ACHN (cell line): ENCODE measurements around the gene CR1.
A peak's percentile ranks its signal among the peaks of the same experiment; 100 is the strongest.
"Not testable (repeated sequence)": the region's sequence is repeated elsewhere in the genome, so short reads cannot be mapped to it uniquely, and the experiment has no call there.

Source experiments
- DNase-seq: peaks from one replicate; pipeline ENCODE4 v3.0.0-alpha.2; 2015
- in situ Hi-C: cut with HindIII; loops from 2 replicates; pipeline ENCODE4 v1.10.0; 2017; ENCODE audit warnings: low sequenced_read_pairs, low pct_ligation_motif_present, low pct_unique_long_range_greater_than_20kb

Gene CR1

GRCh38 chr1:207495801-207496792 is at the start of gene CR1:
TSS of gene CR1 (plus strand) at chr1:207496157. CDS start at chr1:207496268, 111 bp downstream.
- in situ Hi-C loops: no loop called here
- no peak for DNase-seq

DNA sequence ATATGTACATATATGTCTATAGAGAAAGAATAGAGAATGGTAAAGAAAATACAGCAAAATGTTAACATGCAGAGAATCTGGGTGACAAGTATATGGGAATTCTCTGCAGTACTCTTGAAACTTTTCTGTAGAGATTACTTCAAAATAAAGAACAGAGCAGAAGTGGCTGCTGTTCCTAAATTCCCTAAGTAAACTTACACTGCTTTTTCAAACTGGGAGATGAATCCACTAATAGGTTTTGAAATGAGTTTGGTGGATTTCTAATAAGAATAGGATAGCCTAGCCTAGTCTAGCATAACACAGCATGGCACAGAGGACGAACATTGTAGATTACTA is 42.3 kb upstream of the CR1 start:
- in situ Hi-C loops: no loop called here
- no peak for DNase-seq

DNA sequence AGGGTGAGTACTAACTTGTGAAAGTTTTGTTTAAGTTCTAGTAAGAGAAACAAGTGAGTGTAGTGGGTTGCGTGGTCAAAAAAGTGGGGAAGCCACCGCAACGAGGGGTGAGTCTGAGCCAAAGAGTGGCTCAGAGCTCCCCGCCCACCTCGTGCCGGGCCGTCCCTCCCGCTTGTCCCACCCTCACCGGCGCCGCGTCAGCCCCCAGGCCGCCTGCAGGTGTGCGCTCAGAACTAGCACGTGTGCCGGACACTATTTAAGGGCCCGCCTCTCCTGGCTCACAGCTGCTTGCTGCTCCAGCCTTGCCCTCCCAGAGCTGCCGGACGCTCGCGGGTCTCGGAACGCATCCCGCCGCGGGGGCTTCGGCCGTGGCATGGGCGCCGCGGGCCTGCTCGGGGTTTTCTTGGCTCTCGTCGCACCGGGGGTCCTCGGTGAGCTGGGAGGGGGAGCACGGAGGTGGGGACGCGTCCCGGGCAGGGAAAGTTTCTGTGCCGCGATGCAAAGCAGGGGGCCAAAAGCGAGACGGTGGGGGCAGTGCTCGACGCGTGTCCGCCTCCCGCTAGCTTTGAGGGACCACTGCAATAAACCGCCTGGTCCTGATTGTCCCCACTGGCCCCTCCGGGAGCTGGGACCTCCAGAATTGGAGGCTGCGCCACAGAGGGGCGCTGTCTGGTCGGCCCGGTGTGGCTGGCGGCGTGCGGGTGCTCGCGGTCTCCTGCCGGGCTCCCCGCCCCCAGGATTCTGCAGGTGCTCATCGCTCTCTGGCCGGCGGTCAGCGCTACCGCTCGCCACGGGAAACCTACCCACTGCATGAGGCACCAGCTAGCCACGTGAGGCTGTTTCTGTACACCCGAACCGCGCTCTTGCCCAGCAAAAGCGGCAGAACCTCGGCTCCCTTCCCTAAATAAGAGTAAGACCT is 41.7 kb upstream of the CR1 start, which contains the start of gene CR2:
CR2 (plus strand) TSS at position 283 of the 919 bp plus-strand sequence; CDS start at position 374, 91 bp downstream.
- in situ Hi-C loops: no loop called here
- peak; percentile 23 for DNase-seq

DNA sequence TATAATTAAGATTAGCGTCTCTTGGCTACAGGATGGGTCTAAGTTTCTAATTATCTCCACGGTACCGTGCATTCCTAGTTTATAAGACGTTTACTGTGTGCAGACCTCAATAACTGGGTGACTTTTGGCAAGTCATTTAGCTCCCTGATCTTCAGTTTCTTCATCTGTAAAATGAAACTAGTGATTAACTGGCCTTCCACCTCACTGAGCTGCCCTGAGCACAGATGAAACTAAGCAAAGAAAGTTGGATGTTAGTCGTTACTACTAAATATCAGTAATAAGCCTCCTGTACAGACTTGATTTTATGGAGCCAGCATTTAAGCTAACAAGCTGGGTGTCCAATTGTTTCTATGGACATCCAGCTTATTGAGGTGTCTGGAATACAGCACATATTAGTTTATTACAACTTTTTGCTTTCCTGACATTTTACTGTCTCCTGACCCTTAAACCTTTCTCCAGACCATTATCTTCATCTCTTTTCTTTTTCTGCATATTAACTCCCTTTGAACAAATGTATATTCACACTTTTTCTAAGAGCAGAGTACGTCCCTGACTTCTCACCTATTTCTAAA is 40.7 kb upstream of the CR1 start:
- in situ Hi-C loops: no loop called here
- DNase-seq: no peak

DNA sequence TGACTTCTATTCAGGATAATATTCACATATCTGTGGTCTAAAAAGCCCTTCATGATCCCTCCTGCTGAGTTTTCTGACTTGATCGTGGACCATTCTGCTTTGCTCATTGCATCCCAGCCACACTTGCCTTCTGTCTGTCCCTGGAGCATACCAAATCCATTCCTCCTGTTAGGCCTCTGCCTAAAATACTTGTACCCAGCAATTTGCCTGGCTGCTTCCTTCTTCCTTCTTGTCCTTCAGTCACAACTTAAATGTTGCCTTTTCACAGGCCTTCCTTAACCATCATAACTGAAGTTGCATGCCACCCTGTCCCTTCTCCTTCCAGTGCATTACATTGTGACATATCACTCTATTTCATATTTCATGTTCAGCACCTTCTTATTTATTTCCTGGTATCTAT is 37.5 kb upstream of the CR1 start:
- DNase-seq: no peak
- in situ Hi-C loops: no loop called here

GRCh38 chr1:207459008-207459407 is 36.9 kb upstream of the CR1 start:
- in situ Hi-C loops: no loop called here
- no peak for DNase-seq

DNA sequence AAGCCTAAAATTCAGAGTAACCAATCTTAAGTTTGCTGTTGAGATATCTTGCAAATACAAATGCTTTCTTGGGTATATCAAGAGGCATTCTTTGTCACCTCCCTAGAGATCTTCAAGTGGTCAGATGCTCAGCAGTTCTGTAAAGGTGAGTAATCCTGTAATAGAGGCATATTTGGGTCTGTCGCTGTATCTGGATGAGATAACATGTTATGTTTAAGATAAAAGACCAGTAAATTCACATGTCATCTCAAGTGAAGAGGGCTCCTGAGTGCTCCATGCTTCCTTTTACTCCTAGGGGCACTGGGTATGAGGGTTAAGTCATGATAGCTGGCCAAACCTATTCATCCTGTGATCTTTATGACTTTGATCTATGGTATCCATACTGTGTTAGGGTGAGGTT is 34.3 kb upstream of the CR1 start:
- in situ Hi-C loops: no loop called here
- DNase-seq: no peak

GRCh38 chr1:207462535-207462934 is 33.4 kb upstream of the CR1 start:
- no peak for DNase-seq
- in situ Hi-C loops: no loop called here

GRCh38 chr1:207463021-207463420 is 32.9 kb upstream of the CR1 start:
- in situ Hi-C loops: no loop called here
- DNase-seq: no peak

- no peak for DNase-seq
- in situ Hi-C loops: no loop called here
These were observed 32.4 kb upstream of the CR1 start for GRCh38 chr1:207463571-207463970.

DNA sequence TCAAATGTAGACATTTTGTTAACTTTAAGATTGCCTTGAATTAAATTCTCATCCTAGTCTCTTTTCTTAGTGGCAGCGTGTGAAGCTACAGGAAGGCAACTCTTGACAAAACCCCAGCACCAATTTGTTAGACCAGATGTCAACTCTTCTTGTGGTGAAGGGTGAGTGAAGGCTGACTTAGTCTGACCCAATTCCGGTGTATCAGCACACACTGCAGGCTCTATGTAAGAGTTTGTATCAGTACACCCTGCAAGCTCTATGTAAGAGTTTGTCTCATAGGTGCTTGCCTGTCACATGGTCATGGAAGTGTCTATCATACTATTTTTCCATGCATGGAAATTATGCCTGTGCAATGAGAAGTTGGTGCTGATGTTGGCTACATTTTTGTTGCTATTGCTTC is 25.0 kb upstream of the CR1 start:
- no peak for DNase-seq
- in situ Hi-C loops: no loop called here

DNA sequence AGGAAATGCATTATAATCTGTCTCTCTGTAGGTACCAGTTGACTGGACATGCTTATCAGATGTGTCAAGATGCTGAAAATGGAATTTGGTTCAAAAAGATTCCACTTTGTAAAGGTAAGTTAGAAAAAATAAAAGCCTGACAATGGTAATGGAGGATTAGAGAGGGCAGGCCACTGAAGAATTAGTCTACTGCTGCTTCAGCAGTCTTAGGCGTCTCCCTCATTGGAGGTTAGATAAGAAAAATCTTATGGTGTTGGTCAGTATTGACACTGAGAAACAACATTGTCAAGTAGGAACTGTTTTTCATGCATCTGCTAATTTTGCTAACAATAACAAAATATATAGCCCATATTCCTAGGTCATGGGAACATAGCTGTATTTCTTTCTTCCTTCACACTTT is 21.7 kb upstream of the CR1 start:
- no peak for DNase-seq
- in situ Hi-C loops: no loop called here

GRCh38 chr1:207486198-207486597 is 9.8 kb upstream of the CR1 start:
- DNase-seq: no peak
- in situ Hi-C loops: no loop called here

- in situ Hi-C loops: no loop called here
- DNase-seq: no peak
These were observed 8.3 kb upstream of the CR1 start for GRCh38 chr1:207487636-207488035.

- no peak for DNase-seq
- in situ Hi-C loops: no loop called here
These were observed 2.7 kb upstream of the CR1 start for GRCh38 chr1:207493212-207493611.

DNA sequence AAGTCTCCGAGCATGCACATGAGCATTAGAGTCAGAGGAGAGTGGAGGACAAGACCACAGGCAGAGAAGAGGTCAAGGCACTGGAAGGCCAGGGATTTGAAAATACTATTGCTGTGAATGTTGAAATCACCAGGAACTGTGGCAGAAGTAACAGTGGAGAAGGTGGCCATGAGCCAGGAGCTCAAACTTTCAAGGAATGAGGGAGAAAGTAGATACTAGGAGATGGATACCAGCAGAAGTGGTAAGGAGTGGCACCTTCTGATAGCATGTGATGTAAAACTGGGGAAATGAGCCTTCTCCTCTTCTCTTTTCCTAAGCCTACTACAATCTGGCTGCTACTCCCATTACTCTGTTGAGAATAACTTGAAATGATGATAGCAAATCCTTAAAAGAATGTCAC is 1.8 kb upstream of the CR1 start:
- in situ Hi-C loops: no loop called here
- DNase-seq: no peak

DNA sequence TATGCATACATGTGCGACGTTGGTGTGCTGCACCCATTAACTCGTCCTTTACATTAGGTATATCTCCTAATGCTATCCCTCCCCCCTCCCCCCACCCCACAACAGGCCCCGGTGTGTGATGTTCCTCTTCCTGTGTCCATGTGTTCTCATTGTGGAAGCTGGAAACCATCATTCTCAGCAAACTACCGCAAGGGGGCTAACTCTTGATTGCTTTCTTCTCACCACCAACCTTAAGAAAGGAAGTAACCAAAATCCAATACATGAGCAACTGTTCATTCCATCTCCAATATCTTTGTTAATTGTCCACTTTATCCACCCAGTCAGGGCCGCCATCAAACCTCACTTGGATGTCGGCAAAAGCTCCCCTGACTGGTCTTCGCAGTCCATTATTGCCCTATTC is 676 bp upstream of the CR1 start:
- in situ Hi-C loops: not testable (repeated sequence)

GRCh38 chr1:207497941-207498340 is 2.0 kb downstream of the CR1 start:
- in situ Hi-C loops: no loop called here
- DNase-seq: no peak

More for the DNA sequence above, 676 bp upstream of the CR1 start:
- DNase-seq: not testable (repeated sequence)

- DNase-seq: peak; percentile 61
- in situ Hi-C loops: no loop called here
These were observed 3.6 kb downstream of the CR1 start for GRCh38 chr1:207499573-207499972.
